ENCODE results near the gene PKIG. TPM values are rescaled to one million over a fixed set of nuclear protein-coding genes. Genes with fewer than 3 reads are reported as not detected.

The PKIG gene
- total and polyA plus RNA-seq, 10 of the 15 experiments (the other 5 are each of a cell fraction or from before 2014, with no cell fraction given) = 5.7 to 82.3 (median 39.7) TPM

DNA sequence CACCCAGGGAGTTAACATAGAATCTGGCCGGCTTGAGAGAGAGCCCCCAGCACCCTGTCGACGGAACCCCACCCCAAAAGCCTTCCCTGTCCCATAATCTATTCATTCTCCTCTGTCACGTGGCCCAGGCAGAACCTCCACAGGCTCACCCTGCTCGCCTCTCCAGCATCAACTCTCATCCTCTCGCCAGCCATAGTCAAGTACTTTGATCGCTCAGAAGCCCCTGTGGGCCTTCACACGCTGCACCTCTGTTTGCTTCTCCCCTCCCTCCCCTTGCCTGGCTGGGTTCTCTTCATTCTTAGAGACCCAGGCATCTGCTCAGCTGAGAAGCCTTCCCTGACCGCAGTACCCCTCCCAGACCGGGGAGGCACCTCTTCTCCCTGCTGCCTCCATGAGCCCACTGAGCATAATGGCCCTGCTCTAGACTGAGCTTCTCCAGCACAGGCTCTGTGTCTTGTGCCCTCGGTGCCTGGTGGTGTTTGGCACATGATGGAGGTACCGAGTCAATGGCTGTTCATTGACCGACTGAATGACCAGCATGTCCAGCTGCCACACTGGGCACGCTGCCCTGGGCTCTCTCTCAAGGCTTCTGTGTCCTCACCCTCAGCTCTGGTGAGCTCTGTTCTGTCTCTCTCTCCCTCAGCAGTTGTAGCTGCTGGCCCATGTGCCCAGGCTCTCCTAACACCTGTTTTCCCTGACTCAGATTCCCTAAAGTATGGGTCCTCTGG, 33.7 kb downstream of the PKIG start:
- no peak for TF ChIP-seq SUPT20H (IDR thresholded peaks at IDR 0.05; ENCODE audit: borderline replicate concordance, control insufficient read depth, low read depth, low read length)
- no peak for TF ChIP-seq ZNF217 (IDR thresholded peaks at IDR 0.05)
- peak; percentile 26; the same call in 1 of the 2 replicates for TF ChIP-seq POLR2A (IDR thresholded peaks at IDR 0.05; ENCODE audit: low read depth, low read length)
- no peak for TF ChIP-seq POLR2AphosphoS2 (IDR thresholded peaks at IDR 0.05; ENCODE audit: low read depth, low read length)
- 79% methylated on average over 14 of the region's 14 CpGs for WGBS (ENCODE audit: insufficient coverage, insufficient replicate concordance, low lambda C conversion rate, missing lambda C conversion rate)
- ChIA-PET CTCF (interaction anchor here (1.3 to 6.3 kb wide), 3 partner anchors 26 to 67 kb away, joined by 3 to 57 read pairs (median 11); no protein-coding TSS in a partner anchor), POLR2A (no interaction called here), SMC1A (ENCODE audit: uncharacterized antibody, unreplicated experiment) (interaction anchor here (1.0 to 3.0 kb wide), 3 partner anchors 28 to 68 kb away, joined by 3 to 33 read pairs (median 17); no protein-coding TSS in a partner anchor), RAD21 (ENCODE audit: unreplicated experiment) (interaction anchor here (1.0 to 3.7 kb wide), 3 partner anchors 30 to 68 kb away, joined by 3 to 37 read pairs (median 7); no protein-coding TSS in a partner anchor)
- Histone ChIP-seq H3K36me3 (ENCODE audit: control insufficient read depth in 2 of 2, insufficient read depth in 2 of 2, low read length in 1 of 2) (peaks cover 24 to 42% of the 10 kb centered on the region in 2 experiments), H3K27me3 (replicated peaks in 1 of 2; ENCODE audit: control insufficient read depth in 2 of 2, insufficient read depth in 2 of 2, low read length in 1 of 2) (no peaks in the 10 kb centered on the region), H2AFZ (ENCODE audit: control insufficient read depth, low read depth, low read length) (no peak overlapping the region), H3K9ac (ENCODE audit: control insufficient read depth, insufficient read depth, low read length) (no peak overlapping the region), H3K4me1 (ENCODE audit: control insufficient read depth, insufficient read depth, low read length) (peaks cover 17% of the 10 kb centered on the region), H3K4me3 (no peak overlapping the region), H4K20me1 (ENCODE audit: control insufficient read depth, insufficient read depth) (no peaks in the 10 kb centered on the region), H3K4me2 (ENCODE audit: control insufficient read depth, insufficient read depth) (no peak overlapping the region), H3K9me3 (replicated peaks; ENCODE audit: control insufficient read depth, insufficient read depth, low read length) (no peaks in the 10 kb centered on the region), H3K79me2 (ENCODE audit: control insufficient read depth, insufficient read depth, low read length) (no peaks in the 10 kb centered on the region), H3K27ac (ENCODE audit: control insufficient read depth, insufficient read depth) (no peak overlapping the region)
- DNase-seq (ENCODE audit: low read depth, low spot score) = no peak
- intact Hi-C loops (cut with micrococcal nuclease; ENCODE audit: unreplicated experiment) = no loop called here
- in situ Hi-C loops (cut with MboI) = no loop called here
- FAIRE-seq = no peak
- BruUV-seq (replicated peaks) = no TSS peak
- no peak for ATAC-seq

DNA sequence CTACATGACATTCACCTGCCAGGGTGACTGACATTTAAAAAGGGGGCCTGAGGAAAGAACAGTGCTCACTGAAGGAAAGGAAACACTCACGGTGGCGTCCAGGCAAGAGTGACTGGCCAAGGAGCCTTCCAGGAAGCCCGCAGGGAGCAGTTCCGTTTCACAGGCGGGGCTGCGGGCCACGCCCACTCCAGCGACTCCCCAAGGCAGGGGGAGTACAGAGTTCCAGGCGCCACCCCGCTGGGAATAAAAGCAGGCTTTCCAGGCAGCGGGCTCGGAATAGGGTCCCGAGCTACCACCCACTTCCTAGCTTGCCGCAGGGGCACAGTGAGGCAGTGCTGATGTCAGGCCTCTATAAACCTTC, 34.2 kb downstream of the PKIG start:
- ChIA-PET POLR2A (no interaction called here), SMC1A (ENCODE audit: uncharacterized antibody, unreplicated experiment) (interaction anchor here (0.8 to 3.0 kb wide), 5 partner anchors 27 to 67 kb away, joined by 4 to 33 read pairs (median 9); no protein-coding TSS in a partner anchor), RAD21 (ENCODE audit: unreplicated experiment) (interaction anchor here (1.0 to 3.7 kb wide), 3 partner anchors 30 to 67 kb away, joined by 3 to 37 read pairs (median 3); no protein-coding TSS in a partner anchor), CTCF (interaction anchor here (1.0 to 6.3 kb wide), 5 partner anchors 20 to 74 kb away, joined by 3 to 57 read pairs (median 5); no protein-coding TSS in a partner anchor)
- H3K27me3 ChIP-seq (replicated peaks in 1 of 2; ENCODE audit: control insufficient read depth in 2 of 2, insufficient read depth in 2 of 2, low read length in 1 of 2) = no peaks in the 10 kb centered on the region
- WGBS (ENCODE audit: insufficient coverage, insufficient replicate concordance, low lambda C conversion rate, missing lambda C conversion rate) = 92% methylated on average over 14 of the region's 14 CpGs
- no peaks in the 10 kb centered on the region for H3K79me2 ChIP-seq (ENCODE audit: control insufficient read depth, insufficient read depth, low read length)
- H3K36me3 ChIP-seq (ENCODE audit: control insufficient read depth in 2 of 2, insufficient read depth in 2 of 2, low read length in 1 of 2) = peaks cover 24 to 43% of the 10 kb centered on the region in 2 experiments
- peaks cover 17% of the 10 kb centered on the region for H3K4me1 ChIP-seq (ENCODE audit: control insufficient read depth, insufficient read depth, low read length)
- H3K4me2 ChIP-seq (ENCODE audit: control insufficient read depth, insufficient read depth) = no peak overlapping the region
- ATAC-seq = no peak
- no peaks in the 10 kb centered on the region for H4K20me1 ChIP-seq (ENCODE audit: control insufficient read depth, insufficient read depth)
- no peaks in the 10 kb centered on the region for H3K9me3 ChIP-seq (replicated peaks; ENCODE audit: control insufficient read depth, insufficient read depth, low read length)
- BruUV-seq (replicated peaks) = no TSS peak
- H2AFZ ChIP-seq (ENCODE audit: control insufficient read depth, low read depth, low read length) = no peak overlapping the region
- intact Hi-C loops (cut with micrococcal nuclease; ENCODE audit: unreplicated experiment) (no loop called here), in situ Hi-C loops (cut with MboI) (no loop called here)
- no peak overlapping the region for H3K9ac ChIP-seq (ENCODE audit: control insufficient read depth, insufficient read depth, low read length)
- no peak overlapping the region for H3K27ac ChIP-seq (ENCODE audit: control insufficient read depth, insufficient read depth)
- H3K4me3 ChIP-seq = no peak overlapping the region
- DNase-seq (ENCODE audit: low read depth, low spot score) = no peak
- no peak for FAIRE-seq
- no peak for TF ChIP-seq SIX5 (IDR thresholded peaks at IDR 0.05; ENCODE audit: low read depth, low read length, severe bottlenecking)
- TF ChIP-seq, protein P1, sequence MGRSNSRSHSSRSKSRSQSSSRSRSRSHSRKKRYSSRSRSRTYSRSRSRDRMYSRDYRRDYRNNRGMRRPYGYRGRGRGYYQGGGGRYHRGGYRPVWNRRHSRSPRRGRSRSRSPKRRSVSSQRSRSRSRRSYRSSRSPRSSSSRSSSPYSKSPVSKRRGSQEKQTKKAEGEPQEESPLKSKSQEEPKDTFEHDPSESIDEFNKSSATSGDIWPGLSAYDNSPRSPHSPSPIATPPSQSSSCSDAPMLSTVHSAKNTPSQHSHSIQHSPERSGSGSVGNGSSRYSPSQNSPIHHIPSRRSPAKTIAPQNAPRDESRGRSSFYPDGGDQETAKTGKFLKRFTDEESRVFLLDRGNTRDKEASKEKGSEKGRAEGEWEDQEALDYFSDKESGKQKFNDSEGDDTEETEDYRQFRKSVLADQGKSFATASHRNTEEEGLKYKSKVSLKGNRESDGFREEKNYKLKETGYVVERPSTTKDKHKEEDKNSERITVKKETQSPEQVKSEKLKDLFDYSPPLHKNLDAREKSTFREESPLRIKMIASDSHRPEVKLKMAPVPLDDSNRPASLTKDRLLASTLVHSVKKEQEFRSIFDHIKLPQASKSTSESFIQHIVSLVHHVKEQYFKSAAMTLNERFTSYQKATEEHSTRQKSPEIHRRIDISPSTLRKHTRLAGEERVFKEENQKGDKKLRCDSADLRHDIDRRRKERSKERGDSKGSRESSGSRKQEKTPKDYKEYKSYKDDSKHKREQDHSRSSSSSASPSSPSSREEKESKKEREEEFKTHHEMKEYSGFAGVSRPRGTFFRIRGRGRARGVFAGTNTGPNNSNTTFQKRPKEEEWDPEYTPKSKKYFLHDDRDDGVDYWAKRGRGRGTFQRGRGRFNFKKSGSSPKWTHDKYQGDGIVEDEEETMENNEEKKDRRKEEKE (IDR thresholded peaks at IDR 0.05) = no peak
- TF ChIP-seq, protein P2, sequence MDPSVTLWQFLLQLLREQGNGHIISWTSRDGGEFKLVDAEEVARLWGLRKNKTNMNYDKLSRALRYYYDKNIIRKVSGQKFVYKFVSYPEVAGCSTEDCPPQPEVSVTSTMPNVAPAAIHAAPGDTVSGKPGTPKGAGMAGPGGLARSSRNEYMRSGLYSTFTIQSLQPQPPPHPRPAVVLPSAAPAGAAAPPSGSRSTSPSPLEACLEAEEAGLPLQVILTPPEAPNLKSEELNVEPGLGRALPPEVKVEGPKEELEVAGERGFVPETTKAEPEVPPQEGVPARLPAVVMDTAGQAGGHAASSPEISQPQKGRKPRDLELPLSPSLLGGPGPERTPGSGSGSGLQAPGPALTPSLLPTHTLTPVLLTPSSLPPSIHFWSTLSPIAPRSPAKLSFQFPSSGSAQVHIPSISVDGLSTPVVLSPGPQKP (IDR thresholded peaks at IDR 0.05; ENCODE audit: low read depth, low read length) = no peak
- TF ChIP-seq TCF7 (IDR thresholded peaks at IDR 0.05; ENCODE audit: borderline replicate concordance) = no peak
- TF ChIP-seq MEF2B (IDR thresholded peaks at IDR 0.05; ENCODE audit: partially characterized antibody, poor library complexity, severe bottlenecking) = no peak
